Stimulated activated CD4-positive, alpha-beta T cell treated with anti-CD3 and anti-CD28 coated beads, Interleukin-4, amount 100 ng/mL, for 1 hour (primary cell): ENCODE results near the gene SLC25A31.

Experiments used
- DNase-seq: peaks from one replicate; pipeline ENCODE4 v3.0.0-alpha.2; 2020

SLC25A31 gene

DNA sequence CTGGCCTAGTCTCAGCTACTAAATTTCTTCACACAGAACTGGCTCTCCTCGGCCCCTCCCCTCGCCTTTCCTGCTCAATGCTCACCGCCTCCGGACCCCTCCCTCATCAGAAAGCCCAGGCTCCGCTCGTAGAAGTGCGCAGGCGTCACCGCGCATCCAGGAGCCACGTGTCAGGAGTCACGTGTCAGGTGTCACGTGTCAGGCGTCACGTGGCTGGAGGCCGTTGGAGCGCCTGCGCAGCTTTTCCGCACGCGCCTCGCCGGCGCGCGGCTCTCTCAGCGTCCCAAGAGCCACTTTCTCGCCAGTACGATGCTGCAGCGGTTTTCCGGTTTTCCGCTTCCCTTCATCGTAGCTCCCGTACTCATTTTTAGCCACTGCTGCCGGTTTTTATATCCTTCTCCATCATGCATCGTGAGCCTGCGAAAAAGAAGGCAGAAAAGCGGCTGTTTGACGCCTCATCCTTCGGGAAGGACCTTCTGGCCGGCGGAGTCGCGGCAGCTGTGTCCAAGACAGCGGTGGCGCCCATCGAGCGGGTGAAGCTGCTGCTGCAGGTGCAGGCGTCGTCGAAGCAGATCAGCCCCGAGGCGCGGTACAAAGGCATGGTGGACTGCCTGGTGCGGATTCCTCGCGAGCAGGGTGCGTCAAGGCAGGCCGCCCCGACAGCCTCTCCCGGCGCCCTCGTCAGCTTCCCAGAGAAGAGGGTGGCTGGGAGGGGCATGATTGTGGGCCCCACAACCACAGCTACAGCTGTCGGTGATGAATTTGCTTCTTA lies at the start of gene SLC25A31:
Gene SLC25A31, plus strand, starts transcription at position 259 of the 772 bp plus-strand sequence. Its CDS starts 146 bp downstream, at position 405.
- no peak for DNase-seq

GRCh38 chr4:127685292-127685691 lies 44.9 kb upstream of the SLC25A31 start:
- no peak for DNase-seq

DNA sequence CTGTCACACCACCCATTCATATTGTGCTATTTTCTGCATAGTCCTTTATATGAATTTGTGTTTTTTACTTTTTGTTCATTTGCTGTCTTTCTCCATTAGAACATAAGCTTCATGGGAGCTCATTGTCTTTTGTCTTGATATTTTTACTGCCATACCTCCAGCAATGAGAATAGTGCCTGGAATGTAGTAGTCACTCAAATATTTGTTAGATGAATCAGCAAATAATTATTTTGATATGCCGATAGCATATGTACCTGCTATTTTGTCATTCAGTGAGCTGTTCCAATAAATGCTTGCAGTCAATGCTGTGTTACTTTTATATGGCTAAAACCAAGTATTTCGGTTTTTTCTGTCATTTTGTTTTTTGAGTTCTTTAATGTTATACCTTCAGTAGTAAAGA lies 43.5 kb upstream of the SLC25A31 start:
- DNase-seq: no peak

GRCh38 chr4:127687580-127687979 lies 42.6 kb upstream of the SLC25A31 start:
- DNase-seq: no peak

DNA sequence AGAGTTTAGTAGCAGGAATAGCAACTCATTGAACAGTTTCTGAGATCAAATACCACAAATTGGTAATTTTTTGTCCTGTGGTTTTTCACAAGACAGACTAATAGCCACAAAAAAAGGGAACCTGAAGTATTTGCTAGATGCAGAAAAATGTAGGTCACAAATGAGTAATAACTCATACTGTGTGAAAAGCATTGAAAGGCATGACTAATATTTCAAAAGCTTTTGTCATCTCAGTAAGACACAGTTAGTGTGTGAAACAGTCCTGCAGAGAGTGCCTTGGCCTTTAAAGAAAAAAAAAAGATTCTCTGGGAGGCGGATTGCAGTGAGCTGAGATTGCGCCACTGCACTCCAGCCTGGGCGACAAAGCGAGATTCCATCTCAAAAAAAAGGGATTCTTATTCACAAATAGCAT lies 31.4 kb upstream of the SLC25A31 start:
- DNase-seq: no peak

GRCh38 chr4:127708985-127709384 lies 21.2 kb upstream of the SLC25A31 start:
- DNase-seq: no peak

GRCh38 chr4:127709456-127709855 lies 20.7 kb upstream of the SLC25A31 start:
- no peak for DNase-seq

DNA sequence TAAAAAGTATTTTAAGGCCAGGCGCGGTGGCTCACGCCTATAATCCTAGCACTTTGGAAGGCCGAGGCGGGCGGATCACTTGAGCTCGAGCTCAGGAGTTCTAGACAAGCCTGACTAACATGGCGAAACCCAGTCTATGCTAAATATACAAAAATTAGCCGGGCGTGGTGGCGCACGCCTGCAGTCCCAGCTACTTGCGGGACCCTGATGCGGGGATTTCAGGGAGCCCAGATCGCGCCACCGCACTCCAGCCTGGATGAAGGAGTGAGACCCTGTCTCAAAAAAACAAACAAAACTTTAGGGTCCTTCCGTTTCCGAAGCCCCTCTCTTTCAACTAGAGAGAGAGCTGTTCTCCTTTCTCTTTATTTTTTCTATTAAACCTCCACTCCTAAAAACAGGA lies 1.2 kb downstream of the SLC25A31 start:
- no peak for DNase-seq

GRCh38 chr4:127732623-127733328 lies 2.6 kb downstream of the SLC25A31 start:
- no peak for DNase-seq

DNA sequence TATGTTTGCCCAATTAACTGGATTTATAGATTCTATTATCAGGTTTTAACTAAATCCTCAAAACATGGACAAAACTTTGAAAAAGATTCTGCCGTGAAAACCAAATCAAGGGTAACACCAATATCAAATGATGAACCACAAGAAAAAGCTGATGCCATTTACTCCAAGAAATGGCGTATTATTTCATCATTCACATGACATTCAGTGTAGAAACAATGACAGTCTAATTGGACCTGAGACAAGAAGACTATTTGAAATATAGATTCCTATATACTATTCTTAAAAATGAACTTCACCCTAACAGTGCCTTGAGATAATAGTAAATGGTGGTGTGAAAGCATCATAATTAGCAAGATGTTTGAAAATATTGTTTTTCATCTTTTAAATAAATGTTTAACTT lies 4.8 kb downstream of the SLC25A31 start:
- no peak for DNase-seq

DNA sequence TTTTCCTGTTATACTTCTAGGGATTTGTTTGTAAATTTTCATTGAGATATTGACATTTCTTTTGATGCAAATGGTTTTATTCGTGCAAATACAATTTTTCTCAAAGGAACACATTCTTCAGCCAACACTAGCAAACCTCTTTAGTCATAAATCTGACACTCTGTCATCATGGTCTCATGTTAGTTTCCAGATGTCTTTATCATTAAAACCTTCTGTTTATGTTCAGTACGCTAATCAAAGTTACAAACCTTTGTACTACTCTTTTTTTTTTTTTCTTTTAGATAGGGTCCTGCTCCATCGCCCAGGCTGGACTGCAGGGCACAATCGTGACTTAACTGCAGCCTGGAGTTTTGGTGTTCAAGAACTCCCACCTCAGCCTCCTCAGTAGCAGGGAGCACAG lies 7.1 kb downstream of the SLC25A31 start:
- DNase-seq: no peak

- no peak for DNase-seq
These were observed 11.0 kb downstream of the SLC25A31 start for GRCh38 chr4:127741247-127741646.

DNA sequence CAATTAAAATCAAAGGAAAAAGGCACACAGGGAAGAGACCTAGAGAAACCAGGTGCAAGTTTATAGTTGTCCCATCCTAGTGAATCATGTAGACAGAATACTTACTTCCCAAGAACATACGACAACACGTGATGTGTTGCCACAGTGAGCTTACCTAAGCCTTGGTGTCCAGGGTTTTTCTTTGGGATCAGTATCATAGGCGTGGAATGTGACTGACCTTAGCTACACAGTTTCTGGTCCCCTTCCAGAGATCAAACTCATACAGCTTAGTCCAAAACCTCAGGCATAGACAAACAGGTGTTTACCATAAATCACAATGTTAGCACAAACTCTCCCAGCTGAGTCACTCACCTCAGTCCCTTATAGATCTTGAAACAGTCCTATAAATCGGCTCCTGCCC lies 17.7 kb downstream of the SLC25A31 start:
- no peak for DNase-seq

- no peak for DNase-seq
These were observed 18.8 kb downstream of the SLC25A31 start for GRCh38 chr4:127748957-127749356.

GRCh38 chr4:127756906-127757305 lies 26.7 kb downstream of the SLC25A31 start:
- DNase-seq: no peak

- DNase-seq: no peak
These were observed 29.1 kb downstream of the SLC25A31 start for GRCh38 chr4:127759228-127759820.

GRCh38 chr4:127759893-127760292 lies 29.7 kb downstream of the SLC25A31 start:
- DNase-seq: no peak

DNA sequence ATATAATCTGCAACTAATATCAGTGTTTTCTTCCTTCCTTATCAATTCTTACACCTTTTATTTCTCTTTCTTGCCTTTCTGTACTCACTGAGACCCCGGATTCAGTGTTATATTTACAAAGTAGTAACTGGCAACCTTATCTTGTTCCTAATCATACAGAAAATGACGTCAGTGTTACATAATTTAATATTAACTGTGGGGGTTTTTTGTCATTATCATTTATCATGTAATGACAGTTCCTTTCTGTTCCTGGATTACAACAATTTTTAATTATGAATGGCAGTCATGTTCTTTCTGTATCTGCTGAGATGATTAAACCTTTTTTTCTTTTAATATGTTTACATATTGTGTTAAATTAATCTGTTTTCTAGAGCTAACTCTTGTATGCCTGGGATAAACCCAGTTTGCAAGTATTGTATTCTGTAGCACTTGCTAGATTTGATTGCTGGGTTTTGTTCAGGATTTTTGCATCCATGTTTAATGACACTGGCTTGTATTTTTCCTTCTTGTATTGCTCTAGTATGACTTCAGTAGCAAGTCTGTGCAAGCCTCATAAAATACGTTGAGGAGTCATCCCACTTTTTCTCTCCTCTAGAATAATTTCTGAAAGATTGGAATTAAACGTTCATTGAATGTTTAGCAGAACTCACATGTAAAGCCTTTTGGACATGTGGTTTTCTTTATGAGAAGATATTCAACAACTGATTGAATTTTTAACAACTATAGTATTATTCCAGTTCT lies 41.5 kb downstream of the SLC25A31 start:
- DNase-seq: no peak

GRCh38 chr4:127772769-127773671 lies 42.8 kb downstream of the SLC25A31 start:
- DNase-seq: no peak

- DNase-seq: no peak
These were observed 45.6 kb downstream of the SLC25A31 start for GRCh38 chr4:127775843-127776242.

GRCh38 chr4:127776620-127777019 lies 46.4 kb downstream of the SLC25A31 start:
- no peak for DNase-seq

DNA sequence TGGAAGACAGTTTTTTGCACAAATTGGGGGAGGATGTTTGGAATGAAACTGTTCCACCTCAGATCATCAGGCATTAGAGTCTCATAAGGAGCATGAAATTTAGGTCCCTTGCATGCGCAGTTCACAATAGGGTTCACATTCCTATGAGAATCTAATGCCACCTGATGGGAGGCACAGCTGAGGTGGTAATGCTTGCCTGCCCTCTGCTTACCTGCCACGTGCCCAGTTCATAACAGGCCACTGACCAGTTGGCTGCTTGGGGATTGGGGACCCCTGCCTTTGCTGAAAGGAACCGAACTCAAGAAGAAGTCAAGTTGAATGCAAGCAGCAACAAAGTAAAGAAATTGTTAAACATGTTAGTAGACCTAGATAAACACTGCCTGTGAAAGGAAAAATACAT lies 47.3 kb downstream of the SLC25A31 start:
- no peak for DNase-seq
